HCT116 (cell line): Measurements from ENCODE around the gene MAVS. TPM values are rescaled to one million over a fixed set of nuclear protein-coding genes. Genes with fewer than 3 reads are reported as not detected.

Source experiments
- ATAC-seq: fragments of 200-7000 bp; cut with Tn5 transposase; 2 replicates; pipeline ENCODE4 v1.9.1; 2020; ENCODE audit warnings: mild to moderate bottlenecking, moderate library complexity
- BruUV-seq: library from RNA; stranded (reverse); fragments of 400-500 nt; replicated peaks from 2 replicates; lab custom pipeline; 2021; lab: Mats Ljungman, UMichigan
- CTCF ChIA-PET: fragments of 300-600 bp; sonication (Branson Sonifier 250); formaldehyde crosslinking; loops from one replicate; lab custom pipeline; 2021; ENCODE audit warnings: antibody characterized with exemption; lab: Charles Lee
- POLR2A ChIA-PET: fragments of 300-600, 350-600 bp; sonication (Branson Sonifier 250); formaldehyde crosslinking; loops from one replicate; lab custom pipeline; 2021; ENCODE audit warnings: antibody characterized with exemption; lab: Charles Lee
- RAD21 ChIA-PET, 2 experiments: fragments of 300-600 bp; sonication (Branson Sonifier 250); formaldehyde crosslinking; loops; one replicate each; lab custom pipeline; 2023; ENCODE audit warnings: low total read pairs in 2 of 2; ENCODE audit not compliant: uncharacterized antibody in 2 of 2, unreplicated experiment in 2 of 2, low non-redundant PET in 1 of 2; lab: Charles Lee
- DNase-seq: peaks from one replicate; pipeline ENCODE4 v3.0.0-alpha.2; 2010; ENCODE audit warnings: low read depth, low spot score
- H2AFZ ChIP-seq: fragments of 200-600 bp; shearing (Covaris generic), sonication (generic); 2 replicates; pipeline ENCODE4 v1.6.1; 2017; ENCODE audit warnings: low read depth, mixed run types, mixed read lengths, antibody characterized with exemption, low read length; ENCODE audit not compliant: poor library complexity, severe bottlenecking
- H3K27ac ChIP-seq: 2 replicates; pipeline ENCODE4 v1.5.1; 2012; ENCODE audit warnings: low read depth, low read length
- H3K27me3 ChIP-seq: fragments of 200-600 bp; sonication (generic); 2 replicates; pipeline ENCODE4 v1.6.1; 2016; ENCODE audit warnings: mixed run types, low read length, mixed read lengths; ENCODE audit not compliant: insufficient read depth
- H3K36me3 ChIP-seq, 2 experiments: fragments of 200-500 bp in 1 of 2; fragments of 200-600 bp in 1 of 2; sonication (Bioruptor generic) in 1 of 2; sonication (generic) in 1 of 2; 2 replicates each; pipeline versions ENCODE4 v1.5.1 to v1.6.1; 2014 to 2016; ENCODE audit warnings: low read length in 2 of 2, inconsistent platforms in 1 of 2, mixed read lengths in 1 of 2, mixed run types in 1 of 2; ENCODE audit not compliant: insufficient read depth in 2 of 2, control insufficient read depth in 1 of 2
- H3K4me1 ChIP-seq, 2 experiments: fragments of 200-600 bp in 1 of 2; sonication (generic) in 1 of 2; 2 replicates each; pipeline versions ENCODE4 v1.5.1 to v1.6.1; 2012 to 2017; ENCODE audit warnings: low read length in 2 of 2, inconsistent platforms in 1 of 2, mild to moderate bottlenecking in 1 of 2, mixed read lengths in 1 of 2, mixed run types in 1 of 2, moderate library complexity in 1 of 2; ENCODE audit not compliant: insufficient read depth in 2 of 2, control insufficient read depth in 1 of 2
- H3K4me2 ChIP-seq: fragments of 200-600 bp; sonication (generic); 2 replicates; pipeline ENCODE4 v1.6.1; 2017; ENCODE audit warnings: mixed run types, low read length, mixed read lengths
- H3K4me3 ChIP-seq, 2 experiments: fragments of 200-600 bp in 1 of 2; sonication (generic) in 1 of 2; replicated peaks in 1 of 2; 2 replicates each; pipeline ENCODE4 v1.5.1; 2011 to 2016; ENCODE audit warnings: low read length in 2 of 2, control low read depth in 1 of 2, low read depth in 1 of 2, mild to moderate bottlenecking in 1 of 2, mixed read lengths in 1 of 2, mixed run types in 1 of 2
- H3K79me2 ChIP-seq: fragments of 200-600 bp; sonication (generic); 2 replicates; pipeline ENCODE4 v1.6.1; 2017; ENCODE audit warnings: mild to moderate bottlenecking, mixed run types, low read length, moderate library complexity, mixed read lengths; ENCODE audit not compliant: insufficient read depth
- H3K9ac ChIP-seq: fragments of 200-600 bp; sonication (generic); 2 replicates; pipeline ENCODE4 v1.6.1; 2016; ENCODE audit warnings: low read length, mixed read lengths
- H3K9me2 ChIP-seq: fragments of 200-600 bp; sonication (generic), shearing (Covaris generic); 2 replicates; pipeline ENCODE4 v1.6.1; 2017; ENCODE audit warnings: mixed run types, mild to moderate bottlenecking, moderate library complexity; ENCODE audit not compliant: insufficient read depth
- H3K9me3 ChIP-seq, 2 experiments: fragments of 200-500 bp in 1 of 2; fragments of 200-600 bp in 1 of 2; sonication (Bioruptor generic) in 1 of 2; sonication (generic) in 1 of 2; 2 replicates each; pipeline ENCODE4 v1.6.1; 2014 to 2017; ENCODE audit warnings: low read length in 2 of 2, mixed read lengths in 2 of 2, inconsistent platforms in 1 of 2, low read depth in 1 of 2, mild to moderate bottlenecking in 1 of 2, mixed run types in 1 of 2, moderate library complexity in 1 of 2; ENCODE audit not compliant: control insufficient read depth in 1 of 2, insufficient read depth in 1 of 2
- H4K20me1 ChIP-seq: fragments of 200-600 bp; sonication (generic), shearing (Covaris generic); 2 replicates; pipeline ENCODE4 v1.6.1; 2017; ENCODE audit warnings: mixed run types, mild to moderate bottlenecking, moderate library complexity; ENCODE audit not compliant: insufficient read depth
- CBX3 ChIP-seq: IDR thresholded peaks from 2 replicates; pipeline ENCODE4 v1.6.1; 2012; ENCODE audit warnings: low read depth
- CEBPB ChIP-seq: IDR thresholded peaks from 2 replicates; pipeline ENCODE4 v1.6.1; 2012; ENCODE audit warnings: low read depth
- EGR1 ChIP-seq: IDR thresholded peaks from 2 replicates; pipeline ENCODE4 v1.6.1; 2012; ENCODE audit warnings: low read depth
- ELF1 ChIP-seq: IDR thresholded peaks from 2 replicates; pipeline ENCODE4 v1.6.1; 2012; ENCODE audit warnings: low read depth, borderline replicate concordance
- EZH2phosphoT487 ChIP-seq: fragments of 200-600 bp; IDR thresholded peaks from 2 replicates; pipeline ENCODE4 v1.6.1; 2018; ENCODE audit warnings: antibody characterized with exemption, borderline replicate concordance
- FOSL1 ChIP-seq: IDR thresholded peaks from 2 replicates; pipeline ENCODE4 v1.6.1; 2012; ENCODE audit warnings: low read depth
- JUND ChIP-seq: IDR thresholded peaks from 2 replicates; pipeline ENCODE4 v1.6.1; 2012
- POLR2A ChIP-seq: IDR thresholded peaks from 2 replicates; pipeline ENCODE4 v1.7.0; 2011; ENCODE audit warnings: borderline replicate concordance; ENCODE audit not compliant: insufficient read depth, insufficient read length; ENCODE audit errors: extremely low read depth
- POLR2AphosphoS5 ChIP-seq: IDR thresholded peaks from 2 replicates; pipeline ENCODE4 v1.6.1; 2011; ENCODE audit warnings: mild to moderate bottlenecking, low read depth, low read length, moderate library complexity
- SIN3A ChIP-seq: IDR thresholded peaks from 2 replicates; pipeline ENCODE4 v1.6.1; 2012; ENCODE audit warnings: low read depth
- SP1 ChIP-seq: IDR thresholded peaks from 2 replicates; pipeline ENCODE4 v1.6.1; 2012; ENCODE audit warnings: low read depth
- TCF7L2 ChIP-seq: IDR thresholded peaks from 2 replicates; pipeline ENCODE4 v1.7.0; 2011; ENCODE audit warnings: borderline replicate concordance, inconsistent platforms; ENCODE audit not compliant: insufficient read depth, insufficient read length; ENCODE audit errors: extremely low read depth
- YY1 ChIP-seq: IDR thresholded peaks from 2 replicates; pipeline ENCODE4 v1.6.1; 2011; ENCODE audit warnings: low read length, low read depth, moderate library complexity, mild to moderate bottlenecking; ENCODE audit not compliant: insufficient replicate concordance; ENCODE audit errors: extremely low read depth
- ZFX ChIP-seq: fragments of 450-650 bp; IDR thresholded peaks from 2 replicates; pipeline ENCODE4 v1.6.1; 2017
- ZNF274 ChIP-seq: fragments of 200-500 bp; sonication (Bioruptor generic); IDR thresholded peaks from 2 replicates; pipeline ENCODE4 v1.6.1; 2014; ENCODE audit warnings: mild to moderate bottlenecking, low read depth, low read length, inconsistent platforms
- intact Hi-C: fragments of 100-400 bp; cut with micrococcal nuclease; formaldehyde crosslinking; loops from 2 replicates; pipeline ENCODE4 v1.10.0; 2022
- total RNA-seq: library from RNA; stranded (reverse); gene quantifications from one replicate; pipeline ENCODE4 v1.2.1, GENCODE V29; 2021; ENCODE audit not compliant: unreplicated experiment
- TF ChIP-seq, protein P1 (sequence below): IDR thresholded peaks from 2 replicates; pipeline ENCODE4 v1.6.1; 2012; ENCODE audit warnings: low read depth
- TF ChIP-seq, protein P2 (sequence below): IDR thresholded peaks from 2 replicates; pipeline ENCODE4 v1.6.1; 2012
- TF ChIP-seq, protein P3 (sequence below), 3 experiments: fragments of 200-600 bp in 1 of 3; sonication (generic) in 1 of 3; IDR thresholded peaks in 2 of 3; conservative IDR thresholded peaks in 1 of 3; 2 replicates each; pipeline ENCODE4 v1.5.1; 2012 to 2017; ENCODE audit warnings: low read depth in 2 of 3, low read length in 2 of 3, antibody characterized with exemption in 1 of 3, borderline replicate concordance in 1 of 3, control low read depth in 1 of 3, mild to moderate bottlenecking in 1 of 3, mixed read lengths in 1 of 3, mixed run types in 1 of 3, moderate library complexity in 1 of 3; ENCODE audit not compliant: insufficient read depth in 1 of 3
- TF ChIP-seq, protein P4 (sequence below): IDR thresholded peaks from 2 replicates; pipeline ENCODE4 v1.6.1; 2011; ENCODE audit warnings: mild to moderate bottlenecking, low read length, moderate library complexity; ENCODE audit not compliant: insufficient replicate concordance; ENCODE audit errors: extremely low read depth

Gene MAVS
- total RNA-seq, 1 experiment from 2014 or later, result 60.1 TPM

DNA sequence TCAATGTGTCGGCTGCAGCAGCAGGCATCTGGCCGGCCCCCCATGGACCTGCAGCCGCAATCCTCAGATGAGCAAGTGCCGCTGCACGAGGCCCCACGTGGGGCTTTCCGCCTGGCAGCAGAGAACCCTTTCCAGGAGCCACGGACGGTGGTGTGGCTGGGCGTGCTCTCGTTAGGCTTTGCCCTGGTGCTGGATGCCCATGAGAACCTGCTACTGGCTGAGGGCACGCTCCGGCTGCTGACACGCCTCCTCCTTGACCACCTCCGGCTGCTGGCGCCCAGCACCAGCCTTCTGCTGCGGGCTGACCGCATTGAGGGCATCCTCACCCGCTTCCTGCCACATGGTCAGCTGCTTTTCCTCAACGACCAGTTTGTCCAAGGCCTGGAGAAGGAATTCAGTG is 22.8 kb upstream of the MAVS start:
- intact Hi-C loops, result no loop called here
- ATAC-seq (no peak), DNase-seq (no peak)
- H2AFZ ChIP-seq, result no peak overlapping the region
- H3K79me2 ChIP-seq, result peaks cover 5% of the 10 kb centered on the region
- H4K20me1 ChIP-seq, result no peaks in the 10 kb centered on the region
- ChIA-PET CTCF (no interaction called here), POLR2A (no interaction called here), RAD21 (no interaction called here)
- BruUV-seq, result no TSS peak
- H3K4me3 ChIP-seq, result no peak overlapping the region
- H3K36me3 ChIP-seq, result peaks cover 4 to 5% of the 10 kb centered on the region in 2 experiments; a peak in 1 of 4 replicates
- H3K4me1 ChIP-seq, result peaks cover 14 to 22% of the 10 kb centered on the region in 2 experiments
- TF ChIP-seq, protein P1, sequence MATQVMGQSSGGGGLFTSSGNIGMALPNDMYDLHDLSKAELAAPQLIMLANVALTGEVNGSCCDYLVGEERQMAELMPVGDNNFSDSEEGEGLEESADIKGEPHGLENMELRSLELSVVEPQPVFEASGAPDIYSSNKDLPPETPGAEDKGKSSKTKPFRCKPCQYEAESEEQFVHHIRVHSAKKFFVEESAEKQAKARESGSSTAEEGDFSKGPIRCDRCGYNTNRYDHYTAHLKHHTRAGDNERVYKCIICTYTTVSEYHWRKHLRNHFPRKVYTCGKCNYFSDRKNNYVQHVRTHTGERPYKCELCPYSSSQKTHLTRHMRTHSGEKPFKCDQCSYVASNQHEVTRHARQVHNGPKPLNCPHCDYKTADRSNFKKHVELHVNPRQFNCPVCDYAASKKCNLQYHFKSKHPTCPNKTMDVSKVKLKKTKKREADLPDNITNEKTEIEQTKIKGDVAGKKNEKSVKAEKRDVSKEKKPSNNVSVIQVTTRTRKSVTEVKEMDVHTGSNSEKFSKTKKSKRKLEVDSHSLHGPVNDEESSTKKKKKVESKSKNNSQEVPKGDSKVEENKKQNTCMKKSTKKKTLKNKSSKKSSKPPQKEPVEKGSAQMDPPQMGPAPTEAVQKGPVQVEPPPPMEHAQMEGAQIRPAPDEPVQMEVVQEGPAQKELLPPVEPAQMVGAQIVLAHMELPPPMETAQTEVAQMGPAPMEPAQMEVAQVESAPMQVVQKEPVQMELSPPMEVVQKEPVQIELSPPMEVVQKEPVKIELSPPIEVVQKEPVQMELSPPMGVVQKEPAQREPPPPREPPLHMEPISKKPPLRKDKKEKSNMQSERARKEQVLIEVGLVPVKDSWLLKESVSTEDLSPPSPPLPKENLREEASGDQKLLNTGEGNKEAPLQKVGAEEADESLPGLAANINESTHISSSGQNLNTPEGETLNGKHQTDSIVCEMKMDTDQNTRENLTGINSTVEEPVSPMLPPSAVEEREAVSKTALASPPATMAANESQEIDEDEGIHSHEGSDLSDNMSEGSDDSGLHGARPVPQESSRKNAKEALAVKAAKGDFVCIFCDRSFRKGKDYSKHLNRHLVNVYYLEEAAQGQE, result no peak
- no peak for TF ChIP-seq ZNF274
- TF ChIP-seq FOSL1, result no peak
- TF ChIP-seq JUND, result no peak
- TF ChIP-seq ELF1, result no peak
- no peak for TF ChIP-seq POLR2AphosphoS5
- TF ChIP-seq SIN3A, result no peak
- TF ChIP-seq EGR1, result no peak
- TF ChIP-seq SP1, result no peak
- TF ChIP-seq, protein P2, sequence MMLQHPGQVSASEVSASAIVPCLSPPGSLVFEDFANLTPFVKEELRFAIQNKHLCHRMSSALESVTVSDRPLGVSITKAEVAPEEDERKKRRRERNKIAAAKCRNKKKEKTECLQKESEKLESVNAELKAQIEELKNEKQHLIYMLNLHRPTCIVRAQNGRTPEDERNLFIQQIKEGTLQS, result no peak
- TF ChIP-seq ZFX, result no peak
- TF ChIP-seq EZH2phosphoT487, result no peak
- TF ChIP-seq TCF7L2, result no peak
- no peak for TF ChIP-seq CEBPB
- TF ChIP-seq, protein P3, sequence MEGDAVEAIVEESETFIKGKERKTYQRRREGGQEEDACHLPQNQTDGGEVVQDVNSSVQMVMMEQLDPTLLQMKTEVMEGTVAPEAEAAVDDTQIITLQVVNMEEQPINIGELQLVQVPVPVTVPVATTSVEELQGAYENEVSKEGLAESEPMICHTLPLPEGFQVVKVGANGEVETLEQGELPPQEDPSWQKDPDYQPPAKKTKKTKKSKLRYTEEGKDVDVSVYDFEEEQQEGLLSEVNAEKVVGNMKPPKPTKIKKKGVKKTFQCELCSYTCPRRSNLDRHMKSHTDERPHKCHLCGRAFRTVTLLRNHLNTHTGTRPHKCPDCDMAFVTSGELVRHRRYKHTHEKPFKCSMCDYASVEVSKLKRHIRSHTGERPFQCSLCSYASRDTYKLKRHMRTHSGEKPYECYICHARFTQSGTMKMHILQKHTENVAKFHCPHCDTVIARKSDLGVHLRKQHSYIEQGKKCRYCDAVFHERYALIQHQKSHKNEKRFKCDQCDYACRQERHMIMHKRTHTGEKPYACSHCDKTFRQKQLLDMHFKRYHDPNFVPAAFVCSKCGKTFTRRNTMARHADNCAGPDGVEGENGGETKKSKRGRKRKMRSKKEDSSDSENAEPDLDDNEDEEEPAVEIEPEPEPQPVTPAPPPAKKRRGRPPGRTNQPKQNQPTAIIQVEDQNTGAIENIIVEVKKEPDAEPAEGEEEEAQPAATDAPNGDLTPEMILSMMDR (IDR thresholded peaks at IDR 0.05 in 2 of 3, conservative IDR thresholded peaks at IDR 0.05 in 1 of 3; ENCODE audit: borderline replicate concordance in 1 of 3, insufficient read depth in 1 of 3, low read depth in 2 of 3, low read length in 2 of 3), result no peak
- TF ChIP-seq, protein P4, sequence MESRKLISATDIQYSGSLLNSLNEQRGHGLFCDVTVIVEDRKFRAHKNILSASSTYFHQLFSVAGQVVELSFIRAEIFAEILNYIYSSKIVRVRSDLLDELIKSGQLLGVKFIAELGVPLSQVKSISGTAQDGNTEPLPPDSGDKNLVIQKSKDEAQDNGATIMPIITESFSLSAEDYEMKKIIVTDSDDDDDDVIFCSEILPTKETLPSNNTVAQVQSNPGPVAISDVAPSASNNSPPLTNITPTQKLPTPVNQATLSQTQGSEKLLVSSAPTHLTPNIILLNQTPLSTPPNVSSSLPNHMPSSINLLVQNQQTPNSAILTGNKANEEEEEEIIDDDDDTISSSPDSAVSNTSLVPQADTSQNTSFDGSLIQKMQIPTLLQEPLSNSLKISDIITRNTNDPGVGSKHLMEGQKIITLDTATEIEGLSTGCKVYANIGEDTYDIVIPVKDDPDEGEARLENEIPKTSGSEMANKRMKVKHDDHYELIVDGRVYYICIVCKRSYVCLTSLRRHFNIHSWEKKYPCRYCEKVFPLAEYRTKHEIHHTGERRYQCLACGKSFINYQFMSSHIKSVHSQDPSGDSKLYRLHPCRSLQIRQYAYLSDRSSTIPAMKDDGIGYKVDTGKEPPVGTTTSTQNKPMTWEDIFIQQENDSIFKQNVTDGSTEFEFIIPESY, result no peak
- TF ChIP-seq YY1, result no peak
- TF ChIP-seq POLR2A, result no peak
- TF ChIP-seq CBX3, result no peak
- H3K4me2 ChIP-seq, result no peak overlapping the region
- H3K27ac ChIP-seq, result no peak overlapping the region
- H3K9me2 ChIP-seq, result no peaks in the 10 kb centered on the region
- H3K9ac ChIP-seq, result no peak overlapping the region
- H3K9me3 ChIP-seq, result no peaks in the 10 kb centered on the region
- H3K27me3 ChIP-seq, result no peaks in the 10 kb centered on the region
